CD4-positive, alpha-beta T cell treated with Interleukin-10 for 1 hour (primary cell): ENCODE data around the gene EZH2.

Source experiments
- DNase-seq: peaks from one replicate; pipeline ENCODE4 v3.0.0-alpha.2; 2020

Gene EZH2

GRCh38 chr7:148898845-148899484 lies 14.9 kb upstream of the EZH2 start:
- DNase-seq = no peak

GRCh38 chr7:148894591-148894990 lies 10.5 kb upstream of the EZH2 start:
- no peak for DNase-seq

GRCh38 chr7:148893071-148893470 lies 9.0 kb upstream of the EZH2 start:
- DNase-seq = no peak

GRCh38 chr7:148888300-148888699 lies 4.2 kb upstream of the EZH2 start:
- no peak for DNase-seq

GRCh38 chr7:148886844-148887243 lies 2.8 kb upstream of the EZH2 start:
- no peak for DNase-seq

- peak; percentile 96 for DNase-seq
Observed at GRCh38 chr7:148884299-148885022, 370 bp upstream of the EZH2 start.

GRCh38 chr7:148883266-148884048 lies 634 bp downstream of the EZH2 start:
- DNase-seq = peak; percentile 80

- DNase-seq = peak; percentile 11
Observed at GRCh38 chr7:148882841-148883265, 1.2 kb downstream of the EZH2 start.

GRCh38 chr7:148882192-148882591 lies 1.9 kb downstream of the EZH2 start:
- no peak for DNase-seq

GRCh38 chr7:148878317-148878716 lies 5.8 kb downstream of the EZH2 start:
- no peak for DNase-seq

GRCh38 chr7:148877517-148877916 lies 6.6 kb downstream of the EZH2 start:
- no peak for DNase-seq

- no peak for DNase-seq
Observed at GRCh38 chr7:148872188-148872587, 11.9 kb downstream of the EZH2 start.

GRCh38 chr7:148871551-148871950 lies 12.5 kb downstream of the EZH2 start:
- no peak for DNase-seq

- DNase-seq = no peak
Observed at GRCh38 chr7:148871030-148871429, 13.1 kb downstream of the EZH2 start.

- DNase-seq = no peak
Observed at GRCh38 chr7:148868378-148868674, 15.8 kb downstream of the EZH2 start.

- no peak for DNase-seq
Observed at GRCh38 chr7:148867596-148868377, 16.3 kb downstream of the EZH2 start.

GRCh38 chr7:148866362-148866761 lies 17.7 kb downstream of the EZH2 start:
- DNase-seq = no peak

GRCh38 chr7:148865283-148865682 lies 18.8 kb downstream of the EZH2 start:
- no peak for DNase-seq

- no peak for DNase-seq
Observed at GRCh38 chr7:148863324-148863723, 20.8 kb downstream of the EZH2 start.

- no peak for DNase-seq
Observed at GRCh38 chr7:148862481-148862880, 21.6 kb downstream of the EZH2 start.

- no peak for DNase-seq
Observed at GRCh38 chr7:148858489-148858888, 25.6 kb downstream of the EZH2 start.

- DNase-seq = peak; percentile 28
Observed at GRCh38 chr7:148856891-148857290, 27.2 kb downstream of the EZH2 start.

GRCh38 chr7:148856578-148856881 lies 27.6 kb downstream of the EZH2 start:
- DNase-seq = no peak

GRCh38 chr7:148854983-148855382 lies 29.1 kb downstream of the EZH2 start:
- DNase-seq = no peak
